H1 (cell line): ENCODE data around the gene C5. TPM values are rescaled to one million over a fixed set of nuclear protein-coding genes. Genes with fewer than 3 reads are reported as not detected.

Experiments used
- CEBPB ChIP-seq: IDR thresholded peaks from 2 replicates; pipeline ENCODE4 v1.6.1; 2012; ENCODE audit warnings: low read depth, low read length
- polyA plus RNA-seq, 7 experiments: library from polyadenylated mRNA; depleted of rRNA in 3 of 7; stranded (reverse) in 5 of 7; unstranded in 2 of 7; fragments of >200 nt in 5 of 7; fragments of 200-250 nt in 2 of 7; gene quantifications; 1 replicate in 5 of 7; 2 replicates in 1 of 7; 4 replicates in 1 of 7; pipeline versions ENCODE4 v1.2.1 to v1.2.3, GENCODE V29; 2011 to 2013; ENCODE audit warnings: missing spikeins in 2 of 7, mixed read lengths in 2 of 7
- total RNA-seq: library from RNA; stranded (reverse); fragmentation: NEBNext Ultra II Directional; extraction: Animal tissue kit (Norgen Biotek cat#: 25700); gene quantifications from 2 replicates; pipeline ENCODE4 v1.2.1, GENCODE V29; 2021
- TF ChIP-seq, protein P1 (sequence below): fragments of 300-600 bp; sonication (generic); IDR thresholded peaks from 2 replicates; pipeline ENCODE4 v1.7.1; 2012; ENCODE audit warnings: low read length, moderate library complexity, mild to moderate bottlenecking, inconsistent platforms; ENCODE audit not compliant: insufficient replicate concordance

Gene C5
- total and polyA plus RNA-seq, 2 of the 8 experiments (the other 6 are each of a cell fraction or from before 2014, with no cell fraction given): 0.24 to 0.35 TPM

DNA sequence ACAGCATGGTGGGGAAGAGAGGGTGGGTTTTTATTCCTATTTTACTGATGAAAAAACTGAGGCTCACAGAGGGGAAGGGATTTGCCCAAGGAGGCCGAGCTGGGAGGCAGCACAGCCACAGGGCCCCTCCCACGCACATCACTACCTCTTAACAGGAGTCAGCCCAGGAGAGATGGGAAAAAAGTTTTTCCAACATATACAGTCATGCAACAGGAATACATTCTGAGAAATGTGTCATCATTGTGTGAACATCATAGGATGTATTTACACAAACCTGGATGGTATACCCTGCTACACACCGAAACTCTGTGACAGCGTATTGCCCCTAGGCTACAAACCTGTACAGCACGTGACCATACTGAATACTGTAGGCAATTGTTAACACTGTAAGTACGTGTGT lies 135.1 kb downstream of the C5 start (continued):
- TF ChIP-seq, protein P1, sequence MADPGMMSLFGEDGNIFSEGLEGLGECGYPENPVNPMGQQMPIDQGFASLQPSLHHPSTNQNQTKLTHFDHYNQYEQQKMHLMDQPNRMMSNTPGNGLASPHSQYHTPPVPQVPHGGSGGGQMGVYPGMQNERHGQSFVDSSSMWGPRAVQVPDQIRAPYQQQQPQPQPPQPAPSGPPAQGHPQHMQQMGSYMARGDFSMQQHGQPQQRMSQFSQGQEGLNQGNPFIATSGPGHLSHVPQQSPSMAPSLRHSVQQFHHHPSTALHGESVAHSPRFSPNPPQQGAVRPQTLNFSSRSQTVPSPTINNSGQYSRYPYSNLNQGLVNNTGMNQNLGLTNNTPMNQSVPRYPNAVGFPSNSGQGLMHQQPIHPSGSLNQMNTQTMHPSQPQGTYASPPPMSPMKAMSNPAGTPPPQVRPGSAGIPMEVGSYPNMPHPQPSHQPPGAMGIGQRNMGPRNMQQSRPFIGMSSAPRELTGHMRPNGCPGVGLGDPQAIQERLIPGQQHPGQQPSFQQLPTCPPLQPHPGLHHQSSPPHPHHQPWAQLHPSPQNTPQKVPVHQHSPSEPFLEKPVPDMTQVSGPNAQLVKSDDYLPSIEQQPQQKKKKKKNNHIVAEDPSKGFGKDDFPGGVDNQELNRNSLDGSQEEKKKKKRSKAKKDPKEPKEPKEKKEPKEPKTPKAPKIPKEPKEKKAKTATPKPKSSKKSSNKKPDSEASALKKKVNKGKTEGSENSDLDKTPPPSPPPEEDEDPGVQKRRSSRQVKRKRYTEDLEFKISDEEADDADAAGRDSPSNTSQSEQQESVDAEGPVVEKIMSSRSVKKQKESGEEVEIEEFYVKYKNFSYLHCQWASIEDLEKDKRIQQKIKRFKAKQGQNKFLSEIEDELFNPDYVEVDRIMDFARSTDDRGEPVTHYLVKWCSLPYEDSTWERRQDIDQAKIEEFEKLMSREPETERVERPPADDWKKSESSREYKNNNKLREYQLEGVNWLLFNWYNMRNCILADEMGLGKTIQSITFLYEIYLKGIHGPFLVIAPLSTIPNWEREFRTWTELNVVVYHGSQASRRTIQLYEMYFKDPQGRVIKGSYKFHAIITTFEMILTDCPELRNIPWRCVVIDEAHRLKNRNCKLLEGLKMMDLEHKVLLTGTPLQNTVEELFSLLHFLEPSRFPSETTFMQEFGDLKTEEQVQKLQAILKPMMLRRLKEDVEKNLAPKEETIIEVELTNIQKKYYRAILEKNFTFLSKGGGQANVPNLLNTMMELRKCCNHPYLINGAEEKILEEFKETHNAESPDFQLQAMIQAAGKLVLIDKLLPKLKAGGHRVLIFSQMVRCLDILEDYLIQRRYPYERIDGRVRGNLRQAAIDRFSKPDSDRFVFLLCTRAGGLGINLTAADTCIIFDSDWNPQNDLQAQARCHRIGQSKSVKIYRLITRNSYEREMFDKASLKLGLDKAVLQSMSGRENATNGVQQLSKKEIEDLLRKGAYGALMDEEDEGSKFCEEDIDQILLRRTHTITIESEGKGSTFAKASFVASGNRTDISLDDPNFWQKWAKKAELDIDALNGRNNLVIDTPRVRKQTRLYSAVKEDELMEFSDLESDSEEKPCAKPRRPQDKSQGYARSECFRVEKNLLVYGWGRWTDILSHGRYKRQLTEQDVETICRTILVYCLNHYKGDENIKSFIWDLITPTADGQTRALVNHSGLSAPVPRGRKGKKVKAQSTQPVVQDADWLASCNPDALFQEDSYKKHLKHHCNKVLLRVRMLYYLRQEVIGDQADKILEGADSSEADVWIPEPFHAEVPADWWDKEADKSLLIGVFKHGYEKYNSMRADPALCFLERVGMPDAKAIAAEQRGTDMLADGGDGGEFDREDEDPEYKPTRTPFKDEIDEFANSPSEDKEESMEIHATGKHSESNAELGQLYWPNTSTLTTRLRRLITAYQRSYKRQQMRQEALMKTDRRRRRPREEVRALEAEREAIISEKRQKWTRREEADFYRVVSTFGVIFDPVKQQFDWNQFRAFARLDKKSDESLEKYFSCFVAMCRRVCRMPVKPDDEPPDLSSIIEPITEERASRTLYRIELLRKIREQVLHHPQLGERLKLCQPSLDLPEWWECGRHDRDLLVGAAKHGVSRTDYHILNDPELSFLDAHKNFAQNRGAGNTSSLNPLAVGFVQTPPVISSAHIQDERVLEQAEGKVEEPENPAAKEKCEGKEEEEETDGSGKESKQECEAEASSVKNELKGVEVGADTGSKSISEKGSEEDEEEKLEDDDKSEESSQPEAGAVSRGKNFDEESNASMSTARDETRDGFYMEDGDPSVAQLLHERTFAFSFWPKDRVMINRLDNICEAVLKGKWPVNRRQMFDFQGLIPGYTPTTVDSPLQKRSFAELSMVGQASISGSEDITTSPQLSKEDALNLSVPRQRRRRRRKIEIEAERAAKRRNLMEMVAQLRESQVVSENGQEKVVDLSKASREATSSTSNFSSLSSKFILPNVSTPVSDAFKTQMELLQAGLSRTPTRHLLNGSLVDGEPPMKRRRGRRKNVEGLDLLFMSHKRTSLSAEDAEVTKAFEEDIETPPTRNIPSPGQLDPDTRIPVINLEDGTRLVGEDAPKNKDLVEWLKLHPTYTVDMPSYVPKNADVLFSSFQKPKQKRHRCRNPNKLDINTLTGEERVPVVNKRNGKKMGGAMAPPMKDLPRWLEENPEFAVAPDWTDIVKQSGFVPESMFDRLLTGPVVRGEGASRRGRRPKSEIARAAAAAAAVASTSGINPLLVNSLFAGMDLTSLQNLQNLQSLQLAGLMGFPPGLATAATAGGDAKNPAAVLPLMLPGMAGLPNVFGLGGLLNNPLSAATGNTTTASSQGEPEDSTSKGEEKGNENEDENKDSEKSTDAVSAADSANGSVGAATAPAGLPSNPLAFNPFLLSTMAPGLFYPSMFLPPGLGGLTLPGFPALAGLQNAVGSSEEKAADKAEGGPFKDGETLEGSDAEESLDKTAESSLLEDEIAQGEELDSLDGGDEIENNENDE: no peak
- no peak for TF ChIP-seq CEBPB
